OCI-LY1 (cell line): ENCODE measurements around the gene GCLM.

Source experiments
- H2AFZ ChIP-seq: fragments of 200-600 bp; sonication (generic), shearing (Covaris generic); 2 replicates; pipeline ENCODE4 v1.6.0; 2014; ENCODE audit warnings: antibody characterized with exemption, mild to moderate bottlenecking, low read length
- H3F3A ChIP-seq: fragments of 200-600 bp; sonication (generic), shearing (Covaris generic); 2 replicates; pipeline ENCODE4 v1.6.0; 2014; ENCODE audit warnings: mild to moderate bottlenecking, antibody characterized with exemption, low read length, moderate library complexity; ENCODE audit not compliant: insufficient read depth
- H3K27ac ChIP-seq: fragments of 200-600 bp; sonication (generic); 2 replicates; pipeline ENCODE4 v1.5.1; 2014; ENCODE audit warnings: low read length, mixed run types, mild to moderate bottlenecking, low read depth; ENCODE audit not compliant: poor library complexity, severe bottlenecking
- H3K27me3 ChIP-seq: fragments of 200-600 bp; sonication (generic); 2 replicates; pipeline ENCODE4 v1.6.0; 2014; ENCODE audit warnings: antibody characterized with exemption, mild to moderate bottlenecking, low read length, moderate library complexity; ENCODE audit not compliant: insufficient read depth
- H3K36me3 ChIP-seq: fragments of 200-600 bp; sonication (generic); 2 replicates; pipeline ENCODE4 v1.6.1; 2014; ENCODE audit warnings: mild to moderate bottlenecking, antibody characterized with exemption, low read length, moderate library complexity, mixed read lengths; ENCODE audit not compliant: insufficient read depth
- H3K4me1 ChIP-seq: fragments of 200-600 bp; sonication (generic); 2 replicates; pipeline ENCODE4 v1.5.1; 2014; ENCODE audit warnings: mild to moderate bottlenecking, low read length, moderate library complexity; ENCODE audit not compliant: insufficient read depth, severe bottlenecking
- H3K4me2 ChIP-seq: fragments of 200-600 bp; sonication (generic), shearing (Covaris generic); 2 replicates; pipeline ENCODE4 v1.6.1; 2014; ENCODE audit warnings: low read length
- H3K4me3 ChIP-seq: fragments of 200-600 bp; sonication (generic); 2 replicates; pipeline ENCODE4 v1.5.1; 2014; ENCODE audit warnings: low read length, low read depth, mild to moderate bottlenecking, mixed read lengths; ENCODE audit not compliant: poor library complexity, severe bottlenecking
- H3K79me2 ChIP-seq: fragments of 200-600 bp; shearing (Covaris generic); 2 replicates; pipeline ENCODE4 v1.6.1; 2016; ENCODE audit warnings: mixed run types, low read length, mixed read lengths; ENCODE audit not compliant: insufficient read depth
- H3K9ac ChIP-seq: fragments of 200-600 bp; sonication (generic), shearing (Covaris generic); 2 replicates; pipeline ENCODE4 v1.6.1; 2014; ENCODE audit warnings: mild to moderate bottlenecking, low read length, mixed read lengths
- H3K9me2 ChIP-seq: fragments of 200-600 bp; sonication (generic), shearing (Covaris generic); 2 replicates; pipeline ENCODE4 v1.6.1; 2014; ENCODE audit warnings: low read depth, mild to moderate bottlenecking, low read length, mixed read lengths
- H3K9me3 ChIP-seq: fragments of 200-600 bp; shearing (Covaris generic); 2 replicates; pipeline ENCODE4 v1.6.1; 2014; ENCODE audit warnings: low read length, mixed read lengths
- H4K20me1 ChIP-seq: fragments of 200-600 bp; sonication (generic), shearing (Covaris generic); 2 replicates; pipeline ENCODE4 v1.6.0; 2016; ENCODE audit warnings: mild to moderate bottlenecking, low read length; ENCODE audit not compliant: insufficient read depth
- CTCF ChIP-seq: fragments of 200-600 bp; sonication (generic), shearing (Covaris generic); IDR thresholded peaks from 2 replicates; pipeline ENCODE4 v1.5.1; 2017; ENCODE audit warnings: mild to moderate bottlenecking, antibody characterized with exemption, low read length, moderate library complexity, mixed read lengths
- EZH2 ChIP-seq: fragments of 200-600 bp; sonication (generic), shearing (Covaris generic); IDR thresholded peaks from 2 replicates; pipeline ENCODE4 v1.8.0; 2017; ENCODE audit warnings: borderline replicate concordance, mixed run types, mild to moderate bottlenecking, antibody characterized with exemption, low read length, moderate library complexity, mixed read lengths

The GCLM gene

GRCh38 chr1:93844262-93845045, 64.8 kb downstream of the GCLM start:
- Histone ChIP-seq H3K79me2 (no peaks in the 10 kb centered on the region), H3K9me2 (no peaks in the 10 kb centered on the region), H3K4me3 (no peak overlapping the region), H3F3A (no peaks in the 10 kb centered on the region; the same call in 1 of the 2 replicates), H2AFZ (no peak overlapping the region), H3K27me3 (no peaks in the 10 kb centered on the region), H3K4me2 (no peak overlapping the region), H4K20me1 (no peaks in the 10 kb centered on the region), H3K4me1 (peaks cover 14% of the 10 kb centered on the region), H3K27ac (no peak overlapping the region), H3K9ac (no peak overlapping the region), H3K36me3 (no peaks in the 10 kb centered on the region), H3K9me3 (no peaks in the 10 kb centered on the region)
- no peak for TF ChIP-seq EZH2
- TF ChIP-seq CTCF: peak; percentile 66

GRCh38 chr1:93842750-93843500, 66.3 kb downstream of the GCLM start:
- no peaks in the 10 kb centered on the region for H3K9me3 ChIP-seq
- H3K4me2 ChIP-seq: no peak overlapping the region
- no peaks in the 10 kb centered on the region for H3K9me2 ChIP-seq
- no peaks in the 10 kb centered on the region for H3K36me3 ChIP-seq
- H3F3A ChIP-seq: no peaks in the 10 kb centered on the region
- no peak overlapping the region for H3K27ac ChIP-seq
- no peaks in the 10 kb centered on the region for H3K27me3 ChIP-seq
- no peak overlapping the region for H3K4me3 ChIP-seq
- H3K79me2 ChIP-seq: no peaks in the 10 kb centered on the region
- no peak overlapping the region for H2AFZ ChIP-seq
- H4K20me1 ChIP-seq: no peaks in the 10 kb centered on the region
- no peak for TF ChIP-seq EZH2
- TF ChIP-seq CTCF: no peak
- peaks cover 8% of the 10 kb centered on the region for H3K4me1 ChIP-seq
- H3K9ac ChIP-seq: no peak overlapping the region

DNA sequence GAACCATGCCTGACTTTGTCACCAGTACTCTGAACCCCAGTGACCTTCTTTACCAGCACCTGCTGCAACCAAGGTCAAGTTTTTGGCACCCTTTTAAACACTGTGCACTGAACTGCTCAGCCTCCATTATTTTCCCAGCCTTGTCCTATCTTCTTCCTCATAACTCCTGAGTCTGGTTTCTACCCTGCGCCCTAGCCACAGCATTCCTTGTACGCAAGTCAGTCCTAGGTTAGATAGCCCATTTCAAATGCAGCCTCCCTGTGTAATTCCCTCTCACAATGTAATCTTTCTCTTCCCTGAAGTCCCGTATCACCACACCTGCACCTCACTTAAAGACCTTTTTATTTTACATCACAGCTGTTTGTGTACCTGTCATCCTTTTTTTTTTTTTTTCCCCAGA, 67.5 kb downstream of the GCLM start:
- Histone ChIP-seq H3K4me3 (no peak overlapping the region), H3K36me3 (no peaks in the 10 kb centered on the region), H2AFZ (no peak overlapping the region), H3K79me2 (no peaks in the 10 kb centered on the region), H3K9me2 (no peaks in the 10 kb centered on the region), H4K20me1 (no peaks in the 10 kb centered on the region), H3K27ac (no peak overlapping the region), H3K4me1 (peaks cover 7% of the 10 kb centered on the region), H3K27me3 (no peaks in the 10 kb centered on the region), H3K9ac (no peak overlapping the region), H3K9me3 (no peaks in the 10 kb centered on the region), H3F3A (no peaks in the 10 kb centered on the region), H3K4me2 (no peak overlapping the region)
- no peak for TF ChIP-seq EZH2
- no peak for TF ChIP-seq CTCF
